Stimulated activated CD8-positive, alpha-beta memory T cell treated with anti-CD3 and anti-CD28 coated beads, Interleukin-4, amount 100 ng/mL, for 48 hours (primary cell): ENCODE results near the gene HOMER1.
A peak's percentile ranks its signal among the peaks of the same experiment; 100 is the strongest.

Experiments
- DNase-seq: peaks from one replicate; pipeline ENCODE4 v3.0.0-alpha.2; 2020

The HOMER1 gene

GRCh38 chr5:79513704-79514390 lies at the start of gene HOMER1:
TSS of gene HOMER1 (minus strand) at chr5:79514134. CDS start at chr5:79512774, 1,360 bp downstream.
- peak; percentile 82 for DNase-seq

- no peak for DNase-seq
These were observed 49.3 kb upstream of the HOMER1 start for GRCh38 chr5:79563247-79563590.

GRCh38 chr5:79562351-79563246 lies 48.7 kb upstream of the HOMER1 start:
- DNase-seq: no peak

GRCh38 chr5:79561525-79561893 lies 47.6 kb upstream of the HOMER1 start:
- DNase-seq: peak; percentile 64

DNA sequence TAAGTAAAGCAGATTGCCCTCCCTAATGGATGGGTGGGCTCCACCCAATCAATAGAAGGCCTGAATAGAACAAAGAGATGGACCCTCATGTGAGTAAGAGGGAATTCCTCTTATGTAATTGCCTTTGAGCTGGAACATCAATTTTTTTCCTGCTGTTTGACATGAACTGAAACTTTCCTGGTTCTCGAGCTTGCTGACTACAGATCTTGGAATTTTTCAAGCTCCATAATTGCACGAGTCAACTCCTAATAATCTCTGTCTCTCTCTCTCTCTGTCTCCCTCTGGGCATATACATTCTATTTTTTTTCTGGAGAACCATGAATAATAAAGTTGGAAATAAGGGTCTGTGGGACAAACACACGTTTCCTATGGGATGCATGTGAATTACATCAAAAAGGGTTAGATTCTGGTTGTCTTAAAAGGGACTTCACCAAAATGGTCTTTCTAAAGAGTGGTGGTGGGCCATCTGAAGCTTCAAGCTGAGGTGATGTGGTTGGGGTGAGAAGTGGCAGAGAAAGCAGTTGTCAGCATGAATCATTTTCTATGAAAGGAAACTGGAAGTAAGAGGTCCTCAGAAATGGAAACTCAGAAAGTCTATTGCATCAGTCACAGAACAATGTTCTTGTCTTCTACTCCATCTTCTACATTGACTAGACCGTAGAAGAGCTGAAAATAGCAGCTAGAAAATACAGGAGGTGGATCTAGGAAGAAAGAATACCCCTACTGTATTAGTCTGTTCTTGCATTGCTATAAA lies 47.0 kb upstream of the HOMER1 start:
- peak; percentile 41 for DNase-seq

GRCh38 chr5:79555418-79555817 lies 41.5 kb upstream of the HOMER1 start:
- DNase-seq: no peak

- DNase-seq: no peak
These were observed 39.0 kb upstream of the HOMER1 start for GRCh38 chr5:79552984-79553383.

DNA sequence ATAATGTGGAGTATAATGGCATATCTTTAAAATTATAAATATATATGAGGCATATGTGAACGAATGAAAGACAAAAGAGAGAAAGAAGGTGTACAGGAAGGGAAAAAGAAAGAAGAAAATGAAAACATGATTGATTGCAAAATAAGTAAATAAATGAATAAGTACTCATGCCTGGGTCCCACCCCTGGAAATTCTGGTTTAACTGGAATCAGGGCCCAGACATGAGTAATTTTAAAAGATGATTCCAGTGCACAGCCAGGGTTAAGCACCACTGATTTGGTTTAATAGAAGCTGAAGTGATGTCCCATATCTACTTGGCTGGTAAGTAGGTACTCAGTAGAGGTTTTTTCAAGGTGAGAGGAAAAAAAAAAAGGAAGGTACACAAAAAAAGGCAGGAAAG lies 34.0 kb upstream of the HOMER1 start:
- no peak for DNase-seq

DNA sequence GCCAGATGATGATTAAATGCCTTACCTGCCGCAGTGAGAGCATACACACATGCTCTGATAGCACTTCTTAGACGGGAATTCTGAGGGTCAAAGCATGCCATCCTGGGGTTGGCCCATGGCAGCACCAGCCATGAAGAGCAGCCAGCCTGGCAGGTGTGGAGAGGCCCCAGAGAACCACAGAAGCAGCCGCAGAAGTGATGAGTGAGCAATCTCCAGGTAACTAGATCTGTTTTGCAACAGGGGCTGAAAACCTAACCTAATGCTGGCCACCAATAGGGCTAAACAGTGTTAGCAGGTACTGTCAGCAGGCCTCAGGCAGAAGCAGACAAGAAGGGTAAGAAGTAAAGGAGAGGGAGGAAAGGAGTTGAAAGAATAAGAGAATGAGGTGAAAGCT lies 33.5 kb upstream of the HOMER1 start:
- no peak for DNase-seq

GRCh38 chr5:79546782-79547428 lies 33.0 kb upstream of the HOMER1 start:
- no peak for DNase-seq

- no peak for DNase-seq
These were observed 30.2 kb upstream of the HOMER1 start for GRCh38 chr5:79544131-79544530.

DNA sequence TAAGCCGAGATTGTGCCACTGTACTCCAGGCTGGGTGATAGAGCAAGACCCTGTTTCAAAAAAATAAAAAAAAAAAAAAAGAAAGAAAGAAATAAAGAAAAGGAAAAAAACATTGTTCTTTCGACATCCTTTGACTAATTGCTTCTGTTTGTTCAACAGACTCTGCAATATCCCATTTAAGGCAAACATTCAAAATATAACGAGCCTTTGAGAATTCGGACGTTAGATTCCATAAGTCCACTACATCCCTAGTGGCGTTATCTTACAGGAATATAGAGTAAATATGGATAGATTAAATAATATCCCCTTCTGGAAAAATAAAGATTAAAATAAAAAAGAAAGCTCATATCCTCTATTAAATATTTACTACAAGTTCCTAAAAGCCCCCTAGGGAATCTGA lies 27.0 kb upstream of the HOMER1 start:
- DNase-seq: no peak

DNA sequence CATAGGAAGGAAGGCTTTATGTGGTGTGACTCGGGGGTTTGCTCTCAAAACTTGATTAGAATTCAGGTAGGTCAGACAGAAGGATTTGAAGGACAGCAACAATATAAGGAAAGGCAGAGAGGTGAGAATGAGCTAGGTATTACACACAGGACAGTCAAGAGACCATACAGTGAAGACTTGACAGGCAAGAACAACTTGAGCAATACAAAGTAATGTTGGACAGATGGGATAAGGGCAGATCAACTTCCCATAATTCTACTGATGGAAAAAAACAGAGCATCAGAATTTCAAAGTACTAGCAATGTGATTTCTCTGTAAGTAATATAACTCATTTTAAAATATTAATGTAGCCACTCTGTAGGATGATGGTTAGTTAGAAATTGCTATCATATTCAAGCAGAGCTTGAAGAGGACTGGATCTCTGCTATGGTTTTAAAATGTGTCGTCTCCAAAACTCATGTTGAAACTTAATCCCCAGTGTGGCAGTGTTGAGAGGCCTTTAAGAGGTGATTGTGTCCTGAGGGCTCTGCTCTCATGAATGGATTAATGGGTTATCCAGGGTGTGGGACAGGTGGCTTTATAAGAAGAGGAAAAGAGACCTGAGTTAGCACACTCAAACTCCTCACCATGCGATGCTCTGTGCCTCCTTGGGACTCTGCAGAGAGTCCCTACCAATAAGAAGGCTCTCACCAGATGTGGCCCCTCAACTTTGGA lies 22.4 kb upstream of the HOMER1 start:
- DNase-seq: no peak

DNA sequence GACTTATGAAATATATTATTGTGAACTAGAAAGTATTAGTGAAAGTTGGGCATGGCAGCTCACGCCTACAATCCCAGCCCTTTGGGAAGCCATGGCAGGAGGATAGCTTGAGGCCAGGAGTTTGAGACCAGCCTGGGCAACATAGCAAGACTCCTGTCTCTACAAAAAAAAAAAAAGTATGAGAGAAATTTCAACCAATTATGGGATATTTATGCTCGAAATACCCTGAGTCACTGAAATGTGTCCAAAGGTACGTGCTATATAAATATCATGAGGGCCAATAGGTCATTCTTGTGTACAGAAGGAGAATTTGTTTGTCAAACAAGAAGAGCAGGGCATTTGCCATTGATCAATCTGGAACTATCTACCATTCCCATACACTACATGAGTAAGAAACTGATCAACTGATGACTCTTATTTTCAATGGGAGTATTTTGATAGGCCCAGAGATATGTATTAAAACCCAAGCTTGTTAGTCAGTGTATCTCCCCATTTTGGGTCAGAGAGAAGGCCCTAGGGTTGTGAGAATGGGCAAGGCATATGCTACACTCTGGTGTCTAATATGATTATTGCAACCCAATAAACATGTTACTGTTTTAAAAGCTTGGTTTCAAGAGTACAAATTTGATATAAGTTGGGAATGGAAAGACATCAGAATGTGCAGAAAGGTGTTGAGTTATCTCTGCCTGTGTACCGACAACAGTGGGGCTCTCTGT lies 21.7 kb upstream of the HOMER1 start:
- DNase-seq: no peak

GRCh38 chr5:79529110-79529509 lies 15.2 kb upstream of the HOMER1 start:
- DNase-seq: no peak

- no peak for DNase-seq
These were observed 13.5 kb upstream of the HOMER1 start for GRCh38 chr5:79527431-79527830.

- no peak for DNase-seq
These were observed 13.0 kb upstream of the HOMER1 start for GRCh38 chr5:79526928-79527327.

GRCh38 chr5:79526493-79526892 lies 12.6 kb upstream of the HOMER1 start:
- no peak for DNase-seq

- no peak for DNase-seq
These were observed 7.2 kb upstream of the HOMER1 start for GRCh38 chr5:79521156-79521555.

GRCh38 chr5:79518718-79519117 lies 4.8 kb upstream of the HOMER1 start:
- DNase-seq: no peak

DNA sequence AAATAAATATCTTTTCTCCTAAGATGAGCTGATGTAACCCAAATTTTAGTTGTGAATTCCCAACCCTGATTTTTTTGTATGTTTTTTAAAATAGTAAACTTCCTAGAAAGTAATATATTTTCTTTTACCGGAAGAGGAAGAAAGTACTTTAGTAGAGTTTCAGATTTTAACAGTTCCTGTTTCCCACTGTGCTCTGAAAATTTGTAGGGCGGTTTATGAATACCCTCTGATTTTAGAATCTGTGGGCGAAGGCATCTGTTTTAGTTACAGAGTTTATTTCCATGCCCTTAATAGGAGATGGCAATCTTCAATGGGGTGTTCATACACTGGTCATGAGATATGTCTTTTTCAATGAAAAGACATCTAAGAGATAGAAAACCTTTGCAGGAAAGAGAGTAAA lies 3.7 kb upstream of the HOMER1 start:
- DNase-seq: no peak

GRCh38 chr5:79516986-79517385 lies 3.1 kb upstream of the HOMER1 start:
- DNase-seq: no peak
